Osteoblast (primary cell): ENCODE measurements around the gene MYL3. TPM values are rescaled to one million over a fixed set of nuclear protein-coding genes. Genes with fewer than 3 reads are reported as not detected.
A peak's percentile ranks its signal among the peaks of the same experiment; 100 is the strongest.

Source experiments
- DNase-seq: peaks from one replicate; pipeline ENCODE4 v3.0.0; 2011; ENCODE audit warnings: low spot score, mixed read lengths; ENCODE audit not compliant: insufficient read length; ENCODE audit errors: missing footprints
- H2AFZ ChIP-seq: 2 replicates; pipeline ENCODE4 v1.6.0; 2011; ENCODE audit warnings: mild to moderate bottlenecking, low read length
- H3K27ac ChIP-seq: 2 replicates; pipeline ENCODE4 v1.5.1; 2011; ENCODE audit warnings: mild to moderate bottlenecking, low read depth, low read length, moderate library complexity
- H3K27me3 ChIP-seq: 2 replicates; pipeline ENCODE4 v1.6.0; 2012; ENCODE audit warnings: mild to moderate bottlenecking, control low read depth, inconsistent platforms, low read length, moderate library complexity; ENCODE audit not compliant: insufficient read depth
- H3K36me3 ChIP-seq: 2 replicates; pipeline ENCODE4 v1.5.1; 2011; ENCODE audit warnings: mild to moderate bottlenecking, low read length, control low read depth, moderate library complexity; ENCODE audit not compliant: insufficient read depth
- H3K4me1 ChIP-seq: 2 replicates; pipeline ENCODE4 v1.5.1; 2011; ENCODE audit warnings: mild to moderate bottlenecking, low read length, control low read depth, moderate library complexity; ENCODE audit not compliant: insufficient read depth
- H3K4me2 ChIP-seq: 2 replicates; pipeline ENCODE4 v1.6.0; 2011; ENCODE audit warnings: mild to moderate bottlenecking, low read length; ENCODE audit not compliant: insufficient read depth
- H3K4me3 ChIP-seq: fragments of 200-600 bp; sonication (generic); 3 replicates; pipeline ENCODE4 v1.5.1; 2012; ENCODE audit warnings: mild to moderate bottlenecking, low read length, inconsistent platforms; ENCODE audit not compliant: insufficient read depth
- H3K79me2 ChIP-seq: 2 replicates; pipeline ENCODE4 v1.6.0; 2012; ENCODE audit warnings: mild to moderate bottlenecking, low read length, control low read depth, inconsistent platforms; ENCODE audit not compliant: insufficient read depth
- H3K9me3 ChIP-seq: 2 replicates; pipeline ENCODE4 v1.5.1; 2011; ENCODE audit warnings: low read depth, low read length, control low read depth
- H4K20me1 ChIP-seq: 2 replicates; pipeline ENCODE4 v1.6.0; 2012; ENCODE audit warnings: mild to moderate bottlenecking, low read length, control low read depth; ENCODE audit not compliant: insufficient read depth
- CTCF ChIP-seq: IDR thresholded peaks from 2 replicates; pipeline ENCODE4 v1.5.1; 2011; ENCODE audit warnings: mild to moderate bottlenecking, low read depth, low read length, moderate library complexity; ENCODE audit errors: extremely low read depth
- total RNA-seq: library from RNA; depleted of rRNA; stranded (reverse); fragments of >200 nt; gene quantifications from 2 replicates; pipeline ENCODE4 v1.2.3, GENCODE V29; 2012

Gene MYL3
- total RNA-seq, 1 donor, result not detected

- H3K36me3 ChIP-seq, result no peaks in the 10 kb centered on the region
- no peak overlapping the region for H3K4me2 ChIP-seq
- peaks cover 6% of the 10 kb centered on the region for H3K4me1 ChIP-seq
- no peaks in the 10 kb centered on the region for H3K9me3 ChIP-seq
- no peaks in the 10 kb centered on the region for H3K79me2 ChIP-seq
- DNase-seq, result peak; percentile 71
- no peak overlapping the region for H2AFZ ChIP-seq
- no peak for TF ChIP-seq CTCF
- no peaks in the 10 kb centered on the region for H4K20me1 ChIP-seq
- H3K4me3 ChIP-seq, result no peak overlapping the region
- no peak overlapping the region for H3K27ac ChIP-seq
- H3K27me3 ChIP-seq, result peaks cover 20% of the 10 kb centered on the region
These were observed 2.3 kb upstream of the MYL3 start for GRCh38 chr3:46865546-46865945.

GRCh38 chr3:46865031-46865507, 1.8 kb upstream of the MYL3 start:
- Histone ChIP-seq H3K9me3 (no peaks in the 10 kb centered on the region), H4K20me1 (no peaks in the 10 kb centered on the region), H3K36me3 (no peaks in the 10 kb centered on the region), H3K4me2 (no peak overlapping the region), H2AFZ (peak overlapping the region; percentile 22), H3K79me2 (no peaks in the 10 kb centered on the region), H3K4me1 (peaks cover 6% of the 10 kb centered on the region), H3K4me3 (no peak overlapping the region), H3K27ac (no peak overlapping the region), H3K27me3 (peaks cover 18% of the 10 kb centered on the region)
- TF ChIP-seq CTCF, result no peak
- DNase-seq, result peak; percentile 39

- no peak overlapping the region for H2AFZ ChIP-seq
- H3K4me1 ChIP-seq, result peaks cover 6% of the 10 kb centered on the region
- no peaks in the 10 kb centered on the region for H3K9me3 ChIP-seq
- H3K27ac ChIP-seq, result no peak overlapping the region
- no peaks in the 10 kb centered on the region for H3K79me2 ChIP-seq
- no peak for TF ChIP-seq CTCF
- peak; percentile 52 for DNase-seq
- H3K27me3 ChIP-seq, result peaks cover 17% of the 10 kb centered on the region
- H3K4me3 ChIP-seq, result no peak overlapping the region
- no peaks in the 10 kb centered on the region for H3K36me3 ChIP-seq
- no peaks in the 10 kb centered on the region for H4K20me1 ChIP-seq
- no peak overlapping the region for H3K4me2 ChIP-seq
These were observed 1.0 kb upstream of the MYL3 start for GRCh38 chr3:46864061-46864881.

GRCh38 chr3:46862369-46863025, 747 bp downstream of the MYL3 start:
- no peaks in the 10 kb centered on the region for H4K20me1 ChIP-seq
- TF ChIP-seq CTCF, result no peak
- H3K9me3 ChIP-seq, result no peaks in the 10 kb centered on the region
- no peak overlapping the region for H3K4me3 ChIP-seq
- peak; percentile 25 for DNase-seq
- H3K4me1 ChIP-seq, result peaks cover 5% of the 10 kb centered on the region
- H3K27me3 ChIP-seq, result peaks cover 13% of the 10 kb centered on the region
- no peak overlapping the region for H2AFZ ChIP-seq
- H3K4me2 ChIP-seq, result no peak overlapping the region
- no peak overlapping the region for H3K27ac ChIP-seq
- H3K36me3 ChIP-seq, result no peaks in the 10 kb centered on the region
- H3K79me2 ChIP-seq, result no peaks in the 10 kb centered on the region
